GM13977 (cell line): ENCODE measurements around the gene TAGLN.

Experiments used
- DNase-seq: peaks from one replicate; pipeline ENCODE4 v3.0.0; 2012; ENCODE audit warnings: low spot score
- in situ Hi-C: fragments of 300-500 bp; cut with MboI; formaldehyde crosslinking; loops from one replicate; pipeline ENCODE4 v1.12.0; 2022; ENCODE audit warnings: low sequenced_read_pairs, low pct_unique_long_range_greater_than_20kb, mixed read lengths, inconsistent platforms; ENCODE audit not compliant: unreplicated experiment
- TF ChIP-seq, protein P1 (sequence below): IDR thresholded peaks from 2 replicates; pipeline ENCODE4 v1.5.1; 2012; ENCODE audit warnings: mild to moderate bottlenecking, control low read depth; ENCODE audit not compliant: insufficient read depth; ENCODE audit errors: extremely low read depth, missing control alignments

The TAGLN gene

DNA sequence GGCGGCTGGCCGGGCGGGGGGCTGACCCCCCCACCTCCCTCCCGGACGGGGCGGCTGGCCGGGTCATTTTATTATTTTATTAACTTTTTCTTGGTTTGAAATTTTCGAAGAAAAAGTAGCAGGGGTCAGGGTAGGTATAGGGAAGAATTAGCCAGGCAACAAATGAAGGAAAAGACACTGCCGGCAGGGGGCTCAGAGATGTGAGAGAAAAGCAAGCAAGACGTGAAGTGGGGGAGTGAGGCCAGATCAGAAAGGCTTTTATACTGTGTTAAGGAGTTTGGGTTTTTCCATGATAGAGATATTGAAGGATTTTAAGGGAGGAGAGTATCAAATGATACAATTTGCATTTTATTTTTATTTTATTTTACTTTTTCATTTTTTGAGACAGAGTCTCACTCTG is 52.3 kb downstream of the TAGLN start:
- in situ Hi-C loops = no loop called here
- TF ChIP-seq, protein P1, sequence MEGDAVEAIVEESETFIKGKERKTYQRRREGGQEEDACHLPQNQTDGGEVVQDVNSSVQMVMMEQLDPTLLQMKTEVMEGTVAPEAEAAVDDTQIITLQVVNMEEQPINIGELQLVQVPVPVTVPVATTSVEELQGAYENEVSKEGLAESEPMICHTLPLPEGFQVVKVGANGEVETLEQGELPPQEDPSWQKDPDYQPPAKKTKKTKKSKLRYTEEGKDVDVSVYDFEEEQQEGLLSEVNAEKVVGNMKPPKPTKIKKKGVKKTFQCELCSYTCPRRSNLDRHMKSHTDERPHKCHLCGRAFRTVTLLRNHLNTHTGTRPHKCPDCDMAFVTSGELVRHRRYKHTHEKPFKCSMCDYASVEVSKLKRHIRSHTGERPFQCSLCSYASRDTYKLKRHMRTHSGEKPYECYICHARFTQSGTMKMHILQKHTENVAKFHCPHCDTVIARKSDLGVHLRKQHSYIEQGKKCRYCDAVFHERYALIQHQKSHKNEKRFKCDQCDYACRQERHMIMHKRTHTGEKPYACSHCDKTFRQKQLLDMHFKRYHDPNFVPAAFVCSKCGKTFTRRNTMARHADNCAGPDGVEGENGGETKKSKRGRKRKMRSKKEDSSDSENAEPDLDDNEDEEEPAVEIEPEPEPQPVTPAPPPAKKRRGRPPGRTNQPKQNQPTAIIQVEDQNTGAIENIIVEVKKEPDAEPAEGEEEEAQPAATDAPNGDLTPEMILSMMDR = no peak
- no peak for DNase-seq

DNA sequence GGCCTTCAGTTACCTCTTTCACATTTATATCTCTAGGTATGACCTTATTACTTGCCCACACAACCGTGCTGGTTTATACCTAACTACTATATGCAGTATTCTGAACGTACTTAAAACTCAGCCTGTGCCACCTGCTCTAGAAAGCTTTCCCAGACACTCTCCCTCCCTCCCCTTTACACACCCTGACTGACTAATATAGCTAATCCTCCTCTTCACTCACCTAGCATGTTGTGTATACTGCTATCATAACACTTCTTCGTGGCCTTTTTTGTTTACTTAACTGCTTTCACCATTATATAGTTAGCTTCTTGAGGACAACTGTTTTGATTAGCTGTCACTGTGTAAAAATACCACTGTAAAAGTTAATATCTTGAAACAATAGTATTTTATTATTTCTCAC is 56.8 kb downstream of the TAGLN start:
- DNase-seq = no peak
- TF ChIP-seq, protein P1 = no peak
- in situ Hi-C loops = no loop called here

DNA sequence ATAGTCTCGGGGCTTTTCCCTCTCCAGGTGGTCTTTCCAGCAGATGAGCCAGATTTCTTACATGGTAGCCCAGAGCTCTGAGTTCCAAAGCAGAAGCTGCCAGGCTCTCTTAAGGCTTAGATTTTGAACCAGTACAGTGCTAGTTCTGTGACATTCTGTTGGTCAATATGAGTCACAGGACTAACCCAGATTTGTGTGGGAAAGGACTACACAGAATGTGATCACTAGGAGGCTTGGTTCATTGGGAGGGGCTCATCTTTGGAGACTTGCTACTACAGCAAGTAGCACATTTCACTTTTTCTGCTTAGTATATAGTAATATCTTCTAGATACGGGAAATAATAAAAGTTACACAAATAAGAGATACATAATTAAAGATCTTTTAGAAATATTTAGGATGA is 57.4 kb downstream of the TAGLN start:
- in situ Hi-C loops = no loop called here
- DNase-seq = no peak
- TF ChIP-seq, protein P1 = no peak
